A549 (cell line): ENCODE measurements around the gene WNT16.

Experiments used
- FOSL2 ChIP-seq, 2 experiments: fragments of 450-650 bp in 1 of 2; fragments of >200 bp in 1 of 2; sonication (Bioruptor Twin) in 1 of 2; formaldehyde crosslinking; IDR thresholded peaks; 2 replicates each; pipeline versions ENCODE4 v1.5.0 to v1.6.1; 2016 to 2020; ENCODE audit warnings: mild to moderate bottlenecking in 1 of 2, moderate library complexity in 1 of 2
- HEYL ChIP-seq: fragments of 250-450 bp; sonication (Bioruptor Pico); IDR thresholded peaks from 2 replicates; pipeline ENCODE4 v1.8.0; 2021; ENCODE audit warnings: mild to moderate bottlenecking, moderate library complexity
- JUN ChIP-seq, 2 experiments: fragments of >200 bp; sonication (Bioruptor Twin); formaldehyde crosslinking; IDR thresholded peaks; 2 replicates in 1 of 2; 3 replicates in 1 of 2; pipeline ENCODE4 v1.6.1; 2016 to 2017
- RAD21 ChIP-seq, 2 experiments: fragments of >200 bp in 1 of 2; sonication (Bioruptor Twin) in 1 of 2; formaldehyde crosslinking in 1 of 2; IDR thresholded peaks in 1 of 2; conservative IDR thresholded peaks in 1 of 2; 2 replicates in 1 of 2; 3 replicates in 1 of 2; pipeline ENCODE4 v1.6.1; 2012 to 2018; ENCODE audit warnings: inconsistent platforms in 1 of 2
- TF ChIP-seq, protein P1 (sequence below): IDR thresholded peaks from 2 replicates; pipeline ENCODE4 v1.6.1; 2012
- TF ChIP-seq, protein P2 (sequence below): fragments of >200 bp; sonication (Bioruptor Twin); formaldehyde crosslinking; IDR thresholded peaks from 3 replicates; pipeline ENCODE4 v1.5.1; 2016

DNA sequence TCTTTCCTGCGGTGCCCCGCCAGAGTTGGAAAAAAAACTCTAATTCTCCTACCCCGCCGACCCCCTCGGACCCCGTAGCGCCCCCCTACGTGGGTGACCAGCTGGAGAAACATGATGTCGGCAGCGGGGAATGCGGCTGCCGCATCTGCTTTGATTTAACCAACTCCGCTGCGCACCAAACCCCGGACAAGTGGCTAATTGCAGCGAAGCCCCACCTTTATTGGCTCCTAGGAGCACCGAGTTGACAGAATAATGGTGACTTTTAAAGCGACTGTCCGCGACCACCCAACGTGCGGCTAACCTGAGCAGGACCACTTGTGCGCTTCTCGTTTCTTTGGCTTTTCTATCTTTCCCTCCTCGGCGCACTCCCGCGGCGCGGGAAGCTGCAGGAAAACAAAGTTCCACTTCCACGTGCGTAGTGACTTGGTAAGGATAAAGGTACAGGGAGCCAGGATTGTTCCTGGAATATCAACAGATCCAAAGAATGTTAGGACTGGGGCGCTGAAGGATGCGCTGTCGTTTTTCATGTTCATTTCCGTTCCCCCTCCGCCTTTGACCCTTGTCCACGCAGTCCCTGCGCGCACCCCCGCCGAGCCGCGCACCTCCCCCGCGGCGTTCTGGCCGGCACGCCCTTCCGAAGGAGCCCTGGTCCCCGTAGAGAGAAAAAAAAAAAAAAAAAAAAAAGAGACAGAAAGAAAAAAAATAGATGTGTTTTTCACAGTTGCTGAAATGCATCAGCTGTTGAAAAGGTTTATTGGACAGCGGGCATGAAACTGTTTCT lies 1.4 kb downstream of the WNT16 start:
- no peak for TF ChIP-seq RAD21 (conservative IDR thresholded peaks at IDR 0.05 in 1 of 2, IDR thresholded peaks at IDR 0.05 in 1 of 2)
- no peak for TF ChIP-seq JUN (IDR thresholded peaks at IDR 0.05)
- TF ChIP-seq, protein P1, sequence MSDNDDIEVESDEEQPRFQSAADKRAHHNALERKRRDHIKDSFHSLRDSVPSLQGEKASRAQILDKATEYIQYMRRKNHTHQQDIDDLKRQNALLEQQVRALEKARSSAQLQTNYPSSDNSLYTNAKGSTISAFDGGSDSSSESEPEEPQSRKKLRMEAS = no peak
- TF ChIP-seq, protein P2, sequence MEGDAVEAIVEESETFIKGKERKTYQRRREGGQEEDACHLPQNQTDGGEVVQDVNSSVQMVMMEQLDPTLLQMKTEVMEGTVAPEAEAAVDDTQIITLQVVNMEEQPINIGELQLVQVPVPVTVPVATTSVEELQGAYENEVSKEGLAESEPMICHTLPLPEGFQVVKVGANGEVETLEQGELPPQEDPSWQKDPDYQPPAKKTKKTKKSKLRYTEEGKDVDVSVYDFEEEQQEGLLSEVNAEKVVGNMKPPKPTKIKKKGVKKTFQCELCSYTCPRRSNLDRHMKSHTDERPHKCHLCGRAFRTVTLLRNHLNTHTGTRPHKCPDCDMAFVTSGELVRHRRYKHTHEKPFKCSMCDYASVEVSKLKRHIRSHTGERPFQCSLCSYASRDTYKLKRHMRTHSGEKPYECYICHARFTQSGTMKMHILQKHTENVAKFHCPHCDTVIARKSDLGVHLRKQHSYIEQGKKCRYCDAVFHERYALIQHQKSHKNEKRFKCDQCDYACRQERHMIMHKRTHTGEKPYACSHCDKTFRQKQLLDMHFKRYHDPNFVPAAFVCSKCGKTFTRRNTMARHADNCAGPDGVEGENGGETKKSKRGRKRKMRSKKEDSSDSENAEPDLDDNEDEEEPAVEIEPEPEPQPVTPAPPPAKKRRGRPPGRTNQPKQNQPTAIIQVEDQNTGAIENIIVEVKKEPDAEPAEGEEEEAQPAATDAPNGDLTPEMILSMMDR = no peak
- no peak for TF ChIP-seq FOSL2 (IDR thresholded peaks at IDR 0.05)
- no peak for TF ChIP-seq FOSL2 (CRISPR knock-in tag; IDR thresholded peaks at IDR 0.05)
- TF ChIP-seq HEYL (CRISPR knock-in tag) = no peak
